PC-3 (cell line): ENCODE measurements around the gene JAG2.

Experiments used
- EZH2 ChIP-seq: fragments of 300-600 bp; sonication (generic); IDR thresholded peaks from one replicate; pipeline ENCODE4 v1.6.1; 2017; ENCODE audit warnings: antibody characterized with exemption, mild to moderate bottlenecking, low read length; ENCODE audit not compliant: unreplicated experiment
- TF ChIP-seq, protein P1 (sequence below): fragments of 300-600 bp; sonication (generic); conservative IDR thresholded peaks from 2 replicates; pipeline ENCODE4 v1.5.1; 2017; ENCODE audit warnings: antibody characterized with exemption, low read depth, mild to moderate bottlenecking, low read length

DNA sequence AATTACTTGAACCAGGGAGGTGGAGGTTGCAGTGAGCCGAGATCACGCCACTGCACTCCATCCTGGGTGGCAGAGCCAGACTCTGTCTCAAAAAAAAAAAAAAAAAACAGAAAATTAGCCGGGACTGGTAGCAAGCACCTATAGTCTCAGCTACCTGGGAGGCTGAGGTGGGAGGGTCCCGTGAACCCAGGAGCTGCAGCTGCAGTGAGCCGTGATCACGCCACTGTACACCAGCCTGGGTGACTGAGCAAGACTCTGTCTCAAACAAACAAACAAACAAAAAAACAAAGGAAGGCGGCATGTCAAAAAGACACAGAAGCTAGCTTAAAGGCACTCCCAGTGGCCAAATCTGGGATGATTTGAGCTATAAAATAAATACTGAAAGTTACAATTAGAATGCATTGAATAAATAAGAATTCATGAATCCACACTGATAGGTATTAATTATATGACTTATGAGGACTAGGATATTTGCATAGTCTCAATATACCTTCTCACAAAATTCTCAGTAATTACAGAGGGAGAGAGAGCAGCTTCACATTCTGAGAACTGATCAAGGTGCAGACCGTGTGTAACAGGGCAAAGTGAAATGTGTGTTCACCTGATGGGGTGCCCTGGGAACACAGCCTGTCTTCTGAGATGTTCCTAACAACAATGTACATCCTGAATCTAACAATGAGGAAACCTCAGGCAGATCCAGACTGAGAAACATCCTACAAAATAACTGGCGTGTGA lies 60.6 kb downstream of the JAG2 start:
- TF ChIP-seq, protein P1, sequence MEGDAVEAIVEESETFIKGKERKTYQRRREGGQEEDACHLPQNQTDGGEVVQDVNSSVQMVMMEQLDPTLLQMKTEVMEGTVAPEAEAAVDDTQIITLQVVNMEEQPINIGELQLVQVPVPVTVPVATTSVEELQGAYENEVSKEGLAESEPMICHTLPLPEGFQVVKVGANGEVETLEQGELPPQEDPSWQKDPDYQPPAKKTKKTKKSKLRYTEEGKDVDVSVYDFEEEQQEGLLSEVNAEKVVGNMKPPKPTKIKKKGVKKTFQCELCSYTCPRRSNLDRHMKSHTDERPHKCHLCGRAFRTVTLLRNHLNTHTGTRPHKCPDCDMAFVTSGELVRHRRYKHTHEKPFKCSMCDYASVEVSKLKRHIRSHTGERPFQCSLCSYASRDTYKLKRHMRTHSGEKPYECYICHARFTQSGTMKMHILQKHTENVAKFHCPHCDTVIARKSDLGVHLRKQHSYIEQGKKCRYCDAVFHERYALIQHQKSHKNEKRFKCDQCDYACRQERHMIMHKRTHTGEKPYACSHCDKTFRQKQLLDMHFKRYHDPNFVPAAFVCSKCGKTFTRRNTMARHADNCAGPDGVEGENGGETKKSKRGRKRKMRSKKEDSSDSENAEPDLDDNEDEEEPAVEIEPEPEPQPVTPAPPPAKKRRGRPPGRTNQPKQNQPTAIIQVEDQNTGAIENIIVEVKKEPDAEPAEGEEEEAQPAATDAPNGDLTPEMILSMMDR: no peak; the same call in 1 of the 2 replicates
- no peak for TF ChIP-seq EZH2
